Measurements from ENCODE around the gene C1QTNF8.

GRCh38 chr16:1045310-1045992, 50.6 kb downstream of the C1QTNF8 start:
- TF ChIP-seq EZH2 (IDR thresholded peaks at IDR 0.05; ENCODE audit: insufficient read depth, poor library complexity, severe bottlenecking) = no peak
- TF ChIP-seq EZH2phosphoT487 (IDR thresholded peaks at IDR 0.05; ENCODE audit: insufficient read depth, low read depth) = no peak

Data from GM23248 (cell line).